NCI-H1436 (cell line): ENCODE results near the gene EIPR1.

Experiments
- DNase-seq: peaks from one replicate; lab custom pipeline; 2025; lab: John Stamatoyannopoulos, UW

Gene EIPR1

DNA sequence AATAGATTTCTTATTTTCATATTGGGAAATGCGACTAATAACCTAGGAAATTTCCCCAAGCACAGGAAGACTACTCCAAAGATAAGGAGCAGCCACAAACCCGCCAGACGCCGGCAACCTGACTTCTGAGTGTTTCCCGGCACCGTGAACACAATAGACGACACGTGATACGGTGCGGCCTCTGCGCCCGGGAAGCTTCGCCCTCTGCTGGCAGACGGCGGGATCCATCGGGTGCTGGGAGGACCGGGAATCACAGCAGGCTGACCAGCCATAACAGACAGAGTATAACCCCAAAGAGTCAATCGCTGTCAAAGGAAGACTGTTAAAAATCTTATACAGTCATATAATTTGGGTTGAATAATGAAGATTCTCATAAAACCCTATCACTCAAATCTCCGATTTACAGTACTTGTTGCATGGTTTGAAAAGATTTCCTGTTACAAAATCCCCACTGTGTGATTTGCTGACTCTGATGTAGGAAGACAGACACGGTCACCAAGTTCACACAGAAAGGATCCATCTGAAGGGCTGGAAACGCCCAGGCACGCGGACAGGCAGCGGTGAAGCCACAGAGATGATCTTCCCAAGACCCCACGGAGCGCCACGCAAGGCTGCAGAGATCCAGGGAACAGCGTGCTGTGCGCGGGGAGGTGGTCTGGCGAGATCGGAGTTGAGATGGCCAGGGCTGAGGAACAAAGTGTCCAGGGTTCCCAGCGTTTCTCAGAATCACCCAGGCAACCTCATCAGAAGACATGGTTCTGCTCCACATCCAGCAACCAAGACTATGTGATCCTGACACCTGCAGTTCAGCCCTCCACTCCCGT is 73.8 kb downstream of the EIPR1 start:
- DNase-seq, result peak; percentile 84

DNA sequence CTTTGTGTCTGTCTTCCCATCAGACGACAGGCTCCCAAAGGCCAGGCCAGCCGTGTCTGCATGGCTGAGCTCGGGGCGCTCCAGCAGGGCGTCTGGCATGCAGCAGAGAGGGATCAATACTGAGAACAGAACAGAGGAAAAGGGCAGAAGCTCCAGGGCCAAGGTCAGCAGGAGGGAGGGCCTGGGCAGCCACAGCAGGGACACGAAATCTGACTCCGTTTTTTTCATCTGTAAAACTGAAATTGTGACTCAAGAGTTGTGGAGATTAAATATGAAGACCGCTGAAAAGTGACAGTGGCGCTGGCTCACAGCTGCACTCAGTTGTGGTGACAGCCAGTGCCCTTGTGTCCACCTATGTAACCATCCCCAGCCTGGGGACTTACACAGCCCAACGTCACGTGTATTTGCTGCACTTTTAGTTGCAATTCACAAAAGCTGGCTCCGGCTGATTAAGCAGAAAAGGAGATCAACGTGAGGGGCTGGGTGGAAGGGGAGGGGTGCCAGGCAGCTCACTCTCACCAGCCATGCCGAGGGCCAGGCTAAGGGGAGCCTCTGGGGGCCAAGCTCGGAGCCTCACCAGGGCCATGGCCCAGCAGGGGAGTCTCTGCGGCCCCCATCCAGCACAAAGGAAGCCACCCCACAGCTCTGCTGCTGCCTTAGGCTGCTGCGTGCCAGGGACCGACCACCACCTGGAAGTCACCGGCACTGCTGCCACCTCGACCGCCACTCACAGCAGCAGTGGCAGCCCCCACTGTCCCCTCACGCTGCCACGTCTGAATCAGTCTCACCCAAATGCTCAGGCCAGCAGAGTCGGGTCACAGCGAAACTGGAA is 74.7 kb downstream of the EIPR1 start:
- no peak for DNase-seq

DNA sequence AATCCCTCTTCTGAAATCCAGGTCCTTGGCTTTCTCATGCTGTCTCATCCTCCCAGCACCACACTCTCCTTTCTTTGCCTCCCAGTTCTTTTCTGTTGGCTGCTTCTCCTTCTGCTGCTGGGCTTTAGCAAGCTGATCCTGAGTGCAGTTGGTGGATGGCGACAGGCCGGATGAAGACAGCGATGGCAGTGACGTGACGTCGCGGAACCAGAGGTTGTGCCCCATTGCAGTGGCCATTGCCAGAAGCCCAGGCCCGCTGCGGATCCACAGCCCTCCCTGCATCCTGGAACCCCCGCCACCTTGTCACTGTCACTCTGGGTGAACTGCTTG is 75.2 kb downstream of the EIPR1 start:
- no peak for DNase-seq

DNA sequence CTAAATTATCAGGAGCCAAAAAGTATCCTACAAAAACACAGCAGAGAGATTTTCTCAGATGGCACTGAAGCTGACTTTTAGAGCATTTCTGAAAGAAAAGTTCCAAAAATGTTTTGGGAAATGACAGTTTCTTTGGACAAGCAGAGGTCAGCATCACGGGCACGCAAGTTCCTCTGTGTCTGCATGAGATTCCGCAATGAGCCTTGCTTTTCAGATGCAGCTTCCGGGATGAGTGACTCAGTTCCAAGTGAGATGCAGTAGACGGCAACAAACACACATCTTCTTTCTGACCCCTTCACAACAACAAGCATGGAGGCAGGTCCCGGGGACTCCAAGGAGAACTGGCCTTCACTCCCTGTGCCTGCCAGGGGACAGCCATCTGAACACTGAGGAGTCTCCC is 76.6 kb downstream of the EIPR1 start:
- no peak for DNase-seq

DNA sequence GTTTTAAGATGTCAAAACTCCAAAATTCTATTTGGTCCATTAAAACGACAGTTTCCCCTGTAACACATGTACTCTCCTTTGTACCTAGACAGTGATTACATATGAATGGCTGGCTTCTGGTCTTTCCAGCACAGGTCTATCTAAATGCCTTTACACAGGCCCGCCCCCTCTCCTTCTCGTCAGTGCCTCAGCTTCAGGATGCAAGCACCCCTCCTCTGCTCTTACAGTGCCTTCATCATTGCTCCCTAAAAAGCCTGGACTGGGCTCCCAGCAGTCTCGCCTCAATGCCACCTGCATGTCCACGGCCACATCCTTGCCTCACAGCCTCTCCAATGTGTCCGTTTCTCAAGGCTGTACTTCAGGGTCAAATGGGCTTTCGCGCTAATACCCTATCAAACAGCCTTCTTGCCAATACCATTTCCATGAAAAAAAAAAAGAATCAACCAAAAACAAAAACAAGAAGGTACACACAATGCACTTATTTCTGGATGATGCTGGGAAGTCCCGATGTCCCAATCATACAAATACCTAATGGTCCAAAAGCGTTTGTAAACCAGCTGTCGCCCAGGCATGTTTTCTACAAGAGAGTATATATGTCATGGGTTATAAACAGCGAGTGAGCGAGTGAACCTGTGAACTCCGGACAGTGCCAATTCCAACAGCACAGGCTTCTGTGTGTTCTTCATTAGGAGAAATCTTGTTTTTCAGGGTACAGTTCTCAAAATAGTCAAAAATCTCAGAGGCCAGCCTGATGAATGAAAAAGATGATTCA is 77.2 kb downstream of the EIPR1 start:
- DNase-seq, result no peak

DNA sequence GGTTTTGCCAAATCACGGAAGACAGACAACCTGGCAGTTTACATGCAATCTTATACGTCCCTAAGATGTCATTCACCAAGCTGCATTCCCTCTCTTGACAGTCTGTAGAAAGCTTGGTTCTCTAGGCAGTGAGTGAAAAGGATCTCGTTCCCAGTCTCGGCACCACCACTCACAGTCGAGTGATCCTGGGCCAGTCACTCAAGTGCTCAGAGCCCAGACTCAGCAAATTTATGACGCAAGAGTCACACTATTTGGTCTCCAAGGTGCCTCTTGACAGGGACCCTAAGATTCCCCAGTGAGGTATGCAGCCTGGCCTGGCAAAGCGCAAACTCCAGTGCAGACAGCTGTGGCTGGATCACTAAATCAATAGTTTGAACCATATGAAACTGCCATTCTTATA is 77.9 kb downstream of the EIPR1 start:
- DNase-seq, result no peak

DNA sequence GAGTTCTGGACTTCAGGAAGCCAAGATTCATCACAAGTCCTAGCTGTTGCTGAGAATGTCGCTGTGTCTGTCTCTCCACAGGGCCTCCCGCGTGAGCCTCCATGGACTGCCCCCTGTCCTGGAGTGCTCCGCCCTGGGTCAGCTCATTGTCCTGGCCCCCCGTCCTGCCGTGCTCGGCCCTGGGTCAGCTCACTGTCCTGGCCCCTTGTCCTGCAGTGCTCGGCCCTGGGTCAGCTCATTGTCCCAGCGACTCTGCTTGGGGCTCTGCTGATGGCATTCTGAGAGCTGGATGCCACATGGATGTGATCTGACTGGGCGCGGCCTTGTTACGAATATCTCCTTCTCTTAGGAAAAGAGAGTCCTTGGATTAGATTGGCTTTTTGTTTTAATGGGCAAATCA is 78.5 kb downstream of the EIPR1 start:
- DNase-seq, result no peak

DNA sequence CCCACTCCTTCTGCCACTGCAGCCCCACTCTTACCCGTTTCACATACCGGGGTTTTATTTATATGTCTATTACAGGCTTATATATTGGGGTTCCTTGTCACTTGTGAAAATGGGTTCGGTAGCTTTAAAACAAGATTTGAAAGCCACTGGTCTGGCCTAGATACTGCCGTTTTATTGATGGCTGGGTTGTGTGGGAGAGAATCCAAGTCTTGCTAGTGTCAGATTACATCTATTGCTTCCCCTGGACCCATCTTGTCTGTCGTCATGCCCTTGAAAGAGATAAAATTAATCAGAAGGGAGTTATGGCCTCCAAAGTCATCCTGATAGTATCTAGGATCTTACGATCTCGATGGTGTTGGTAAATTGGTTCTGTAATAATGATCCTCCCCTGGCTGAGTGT is 79.4 kb downstream of the EIPR1 start:
- DNase-seq, result no peak

DNA sequence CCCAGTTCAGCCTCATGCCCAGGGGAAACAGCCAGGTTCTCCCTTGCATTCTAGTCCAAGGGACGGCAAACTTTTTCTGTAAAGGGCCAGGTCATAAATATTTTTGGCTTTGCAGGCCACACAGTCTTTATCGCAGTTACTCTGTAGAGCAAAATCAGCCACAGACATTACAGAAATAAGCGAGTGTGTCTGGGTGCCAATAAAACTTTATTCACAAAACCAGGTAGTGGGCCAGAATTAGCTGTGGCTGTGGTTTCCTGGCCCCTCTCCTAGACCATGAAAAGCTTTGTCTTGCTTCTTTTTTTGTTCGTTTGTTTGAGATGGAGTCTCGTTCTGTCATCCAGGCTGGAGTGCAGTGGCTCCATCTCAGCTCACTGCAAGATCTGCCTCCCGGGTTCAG is 80.1 kb downstream of the EIPR1 start:
- DNase-seq, result no peak

DNA sequence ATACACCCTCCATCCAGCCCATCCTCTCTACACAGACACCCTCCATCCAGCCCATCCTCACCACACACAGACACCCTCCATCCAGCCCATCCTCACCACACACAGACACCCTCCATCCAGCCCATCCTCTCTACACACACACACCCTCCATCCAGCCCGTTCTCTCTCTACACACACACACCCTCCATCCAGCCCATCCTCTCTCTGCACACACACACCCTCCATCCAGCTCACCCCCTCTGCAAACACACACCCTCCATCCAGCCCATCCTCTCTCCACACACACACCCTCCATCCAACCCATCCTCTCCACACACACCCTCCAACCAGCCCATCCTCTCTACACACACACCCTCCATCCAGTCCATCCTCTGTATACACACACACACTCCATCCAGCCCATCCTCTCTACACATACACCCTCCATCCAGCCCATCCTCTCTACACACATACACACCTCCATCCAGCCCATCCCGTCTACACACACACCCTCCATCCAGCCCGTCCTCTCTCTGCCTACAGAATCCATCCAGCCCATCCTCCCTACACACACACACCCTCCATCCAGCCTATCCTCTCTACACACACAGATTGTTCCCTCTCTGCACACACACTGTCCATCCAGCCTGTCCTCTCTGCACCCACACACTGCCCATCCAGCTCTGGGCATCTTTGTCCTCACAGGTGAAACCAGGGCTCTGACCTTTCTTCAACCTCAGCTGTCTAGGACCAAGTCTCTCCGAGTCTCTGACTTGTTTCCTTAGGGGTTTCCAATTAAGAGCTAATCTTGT is 81.2 kb downstream of the EIPR1 start:
- DNase-seq, result no peak

DNA sequence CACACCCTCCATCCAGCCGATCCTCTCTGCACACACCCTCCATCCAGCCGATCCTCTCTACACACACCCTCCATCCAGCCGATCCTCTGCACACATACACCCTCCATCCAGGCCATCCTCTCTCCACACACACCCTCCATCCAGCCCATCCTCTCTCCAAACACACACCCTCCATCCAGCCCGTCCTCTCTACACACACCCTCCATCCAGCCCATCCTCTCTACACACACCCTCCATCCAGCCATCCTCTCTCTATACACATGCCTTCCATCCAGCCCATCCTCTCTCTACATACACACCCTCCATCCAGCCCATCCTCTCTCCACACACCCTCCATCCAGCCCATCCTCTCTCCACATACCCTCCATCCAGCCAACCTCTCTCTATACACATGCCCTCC is 83.1 kb downstream of the EIPR1 start:
- no peak for DNase-seq

DNA sequence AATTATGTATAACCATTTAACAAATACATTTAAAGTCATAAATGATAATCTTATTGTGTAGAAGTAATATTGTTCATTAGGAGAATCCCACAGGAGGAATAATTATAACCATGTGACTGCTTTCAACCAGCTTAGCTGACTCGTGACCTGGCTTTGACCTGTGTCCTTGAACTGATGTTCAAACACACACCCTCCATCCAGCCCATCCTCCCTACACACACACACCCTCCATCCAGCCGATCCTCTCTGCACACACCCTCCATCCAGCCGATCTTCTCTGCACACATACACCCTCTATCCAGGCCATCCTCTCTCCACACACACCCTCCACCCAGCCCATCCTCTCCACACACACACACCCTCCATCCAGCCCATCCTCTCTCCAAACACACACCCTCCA is 83.5 kb downstream of the EIPR1 start:
- no peak for DNase-seq

DNA sequence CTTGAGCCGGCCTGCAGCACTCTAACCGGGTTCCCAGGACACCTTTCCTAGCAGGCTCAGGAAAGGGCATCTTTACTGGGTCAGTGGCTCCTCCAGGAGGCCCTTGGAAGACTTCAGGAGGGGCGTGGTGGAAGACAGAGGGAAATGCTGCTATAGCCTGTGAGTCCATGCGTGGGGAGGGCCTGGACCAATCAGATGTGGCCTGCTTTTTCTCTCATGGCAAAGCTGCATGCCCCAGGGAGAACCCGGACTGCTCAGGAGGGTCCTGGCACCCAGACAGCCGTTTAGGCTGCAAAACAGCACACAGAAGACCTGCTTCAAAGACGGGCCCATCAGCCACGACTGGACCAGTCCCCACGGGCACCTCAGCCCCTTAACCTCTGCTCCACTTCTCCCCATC is 84.4 kb downstream of the EIPR1 start:
- DNase-seq, result no peak

DNA sequence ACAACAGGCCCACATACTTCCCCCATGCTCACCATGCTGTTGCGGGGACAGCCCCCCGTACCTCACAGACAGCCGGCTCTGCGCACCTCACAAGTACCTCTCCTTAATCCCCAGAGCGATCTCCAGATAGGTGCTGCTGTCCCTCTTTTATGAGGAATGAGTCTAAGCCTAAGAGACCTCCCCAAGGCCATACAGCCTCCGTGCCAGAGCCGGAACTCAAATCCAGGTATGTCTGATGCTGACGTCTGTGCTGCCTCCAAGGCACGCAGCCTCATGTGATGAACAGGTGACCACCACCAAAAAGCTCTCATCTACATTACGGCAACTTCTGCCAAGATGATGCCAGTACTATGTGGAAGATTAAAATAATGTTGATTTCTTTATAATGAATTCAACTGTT is 85.2 kb downstream of the EIPR1 start:
- DNase-seq, result no peak

DNA sequence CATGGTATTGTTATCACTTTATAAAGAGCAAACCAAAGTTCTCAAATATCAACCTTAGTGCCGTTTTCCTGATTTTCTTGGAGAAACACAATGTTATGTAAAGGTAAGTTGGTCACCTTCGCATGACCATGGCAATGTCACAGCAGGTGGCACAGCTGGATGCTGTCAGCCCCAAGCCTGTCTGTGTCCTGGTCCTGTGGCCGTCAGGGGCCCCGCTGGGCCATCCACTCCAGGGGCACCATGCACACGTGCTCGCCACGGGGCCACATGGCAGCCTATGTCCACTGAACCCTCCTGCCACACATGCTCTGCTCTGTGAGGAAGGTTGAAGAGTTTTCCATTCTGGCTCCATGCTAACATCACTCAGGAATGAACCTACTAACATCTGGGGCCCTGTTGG is 85.9 kb downstream of the EIPR1 start:
- DNase-seq, result no peak

DNA sequence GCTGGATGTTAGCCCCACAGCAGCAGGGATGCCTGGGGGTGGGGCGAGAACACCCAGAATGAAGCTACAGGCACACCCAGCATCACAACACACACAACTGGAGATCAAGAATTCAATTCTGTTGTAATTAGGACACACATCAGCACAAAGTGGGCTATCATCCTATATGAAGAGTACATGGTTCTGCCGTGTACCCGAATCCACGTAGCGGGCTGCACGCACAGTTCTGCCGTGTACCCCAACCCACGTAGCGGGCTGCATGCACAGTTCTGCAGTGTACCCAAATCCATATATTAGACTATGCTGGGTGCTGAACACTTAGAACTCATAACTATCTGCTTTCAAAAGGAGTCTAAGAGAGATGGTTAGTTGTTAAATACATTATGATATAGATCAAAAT is 86.5 kb downstream of the EIPR1 start:
- DNase-seq, result no peak

DNA sequence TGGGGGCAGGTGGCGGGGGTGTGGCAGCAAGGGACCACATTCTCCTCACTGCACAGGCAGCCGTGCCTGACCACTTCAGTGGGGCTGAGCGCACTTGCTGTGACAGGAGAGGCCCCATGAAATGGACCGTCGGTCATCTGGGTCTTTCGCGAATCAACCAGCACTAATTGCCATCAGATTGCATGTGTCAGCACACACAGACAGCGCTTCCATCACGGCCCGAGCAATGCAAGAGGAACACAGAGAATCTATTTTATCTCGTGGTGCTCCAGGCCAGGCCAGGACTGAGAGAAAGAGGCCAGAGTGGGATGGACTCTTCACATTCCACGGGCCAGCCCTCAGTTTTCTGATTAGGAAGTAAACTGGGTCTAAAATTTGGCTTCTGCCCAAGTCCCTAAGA is 87.0 kb downstream of the EIPR1 start:
- no peak for DNase-seq

DNA sequence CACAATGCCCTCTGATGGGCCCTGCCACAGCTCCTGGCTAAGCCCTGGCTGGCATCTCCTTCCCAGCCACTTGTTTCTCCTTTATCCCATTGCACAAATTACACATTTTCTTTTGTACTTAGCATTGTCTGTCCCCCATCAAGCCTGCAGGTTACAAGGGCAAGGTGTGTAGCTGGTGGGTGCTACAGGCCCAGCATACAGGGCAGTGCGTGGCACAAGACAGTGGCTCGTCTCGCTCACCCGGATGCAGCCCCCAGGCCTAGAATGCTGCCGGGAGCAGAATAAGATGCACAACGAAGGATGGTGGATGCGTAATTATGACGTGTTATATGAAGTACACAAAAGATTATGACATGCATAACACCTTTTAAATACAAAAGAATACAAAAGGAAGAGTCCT is 87.6 kb downstream of the EIPR1 start:
- DNase-seq, result no peak

DNA sequence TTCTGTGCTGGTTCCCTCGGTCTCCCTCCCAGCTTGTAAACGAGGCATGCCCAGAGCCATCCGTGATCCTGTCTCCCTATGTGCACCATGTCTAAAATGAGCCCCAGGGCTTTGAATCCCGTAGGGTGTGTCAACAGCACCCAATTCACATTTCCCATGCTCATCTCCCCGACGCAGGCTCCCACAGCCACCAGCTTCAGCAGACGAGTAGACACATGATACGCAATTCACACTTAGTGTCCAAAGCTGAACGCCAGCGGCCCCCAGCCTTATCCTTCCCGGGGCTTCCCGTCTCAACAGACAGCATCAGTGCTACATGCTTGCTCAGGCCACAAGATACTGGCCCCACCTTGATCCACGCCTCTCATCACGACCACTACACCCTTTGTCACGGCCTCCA is 88.1 kb downstream of the EIPR1 start:
- DNase-seq, result no peak

DNA sequence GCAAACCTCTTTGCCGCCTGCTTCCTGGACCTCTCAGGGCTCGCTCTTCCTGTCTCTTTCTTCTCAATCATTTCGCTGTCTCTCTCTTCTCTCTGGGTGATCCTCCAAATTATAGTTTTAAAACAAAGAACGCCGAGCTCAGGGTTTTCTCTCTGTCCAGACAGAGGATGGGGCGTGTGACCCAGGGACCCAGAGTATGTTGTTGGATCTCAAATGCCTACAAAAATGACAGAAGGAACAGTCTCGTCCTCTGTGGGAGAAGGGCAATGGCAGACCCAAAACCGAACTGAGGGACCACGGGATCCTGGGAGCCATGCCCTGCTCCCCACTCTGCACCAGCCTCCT is 88.5 kb downstream of the EIPR1 start:
- no peak for DNase-seq

DNA sequence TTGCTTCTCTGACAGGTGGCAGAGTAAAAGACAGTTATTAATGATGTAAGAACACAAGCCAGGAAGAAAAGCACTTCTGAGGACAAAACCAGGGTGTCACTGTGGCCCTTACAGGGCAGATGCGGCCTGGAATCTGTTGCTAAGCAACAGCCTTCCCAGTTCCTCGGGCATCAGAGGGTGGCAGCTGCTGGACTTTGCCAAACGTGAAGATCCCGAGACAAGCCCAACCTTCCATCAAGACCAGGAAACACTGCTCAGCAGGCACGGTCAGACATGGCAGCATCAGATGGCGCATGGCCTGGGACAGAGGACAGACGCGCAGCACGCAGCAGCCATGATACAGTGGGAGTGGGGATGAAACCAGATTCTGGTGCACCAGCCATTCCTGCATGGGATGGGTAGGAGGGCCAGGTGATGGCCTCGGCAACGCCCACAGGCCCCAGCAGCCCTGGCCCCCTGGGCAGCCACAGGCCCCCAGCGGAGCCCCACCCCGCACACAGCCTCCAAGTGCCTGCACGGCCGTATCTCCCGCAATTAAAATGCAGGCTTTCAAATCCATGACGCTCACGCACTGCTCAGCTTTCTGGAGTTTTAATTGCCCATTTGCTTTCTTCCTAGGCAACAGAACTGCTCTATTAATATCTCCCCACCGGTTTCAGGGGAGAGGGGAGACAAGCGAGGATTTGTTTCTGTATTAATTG is 89.0 kb downstream of the EIPR1 start:
- peak; percentile 35 for DNase-seq

DNA sequence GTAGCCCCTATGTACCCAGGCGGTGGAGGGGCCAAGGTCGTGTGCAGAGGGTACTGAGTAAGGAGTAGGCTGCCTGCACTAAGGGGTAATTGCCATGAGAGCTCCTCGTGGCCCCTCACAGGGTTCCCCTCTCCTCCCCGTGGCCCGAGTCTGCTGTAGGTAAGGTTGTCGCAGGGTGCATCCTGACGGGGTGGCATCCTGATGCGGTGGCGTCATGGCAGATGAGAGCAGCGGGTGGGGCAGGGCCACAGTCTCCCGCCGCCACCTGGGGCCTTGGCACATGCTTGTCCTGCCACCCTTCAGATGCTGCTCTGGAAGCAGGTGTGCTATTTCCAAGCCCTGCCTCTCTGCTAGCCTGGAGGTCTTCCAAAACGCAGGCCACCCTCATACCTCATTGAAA is 89.7 kb downstream of the EIPR1 start:
- DNase-seq, result no peak
